Neuronal stem cell (in vitro differentiated cells): ENCODE results near the gene UCK2.
A peak's percentile ranks its signal among the peaks of the same experiment; 100 is the strongest.

Experiments
- DNase-seq: peaks from one replicate; pipeline ENCODE4 v3.0.0-alpha.2; 2013; ENCODE audit warnings: low spot score
- H2AFZ ChIP-seq: one replicate; pipeline ENCODE4 v1.6.1; 2013; ENCODE audit warnings: mild to moderate bottlenecking, low read length, inconsistent platforms
- H2AK5ac ChIP-seq: 2 replicates; pipeline ENCODE4 v1.6.1; 2013; ENCODE audit warnings: low read depth, mild to moderate bottlenecking, inconsistent platforms, low read length, moderate library complexity, mixed read lengths
- H2BK120ac ChIP-seq: 2 replicates; pipeline ENCODE4 v1.6.1; 2013; ENCODE audit warnings: low read depth, mild to moderate bottlenecking, inconsistent platforms, low read length, moderate library complexity, mixed read lengths
- H2BK12ac ChIP-seq: one replicate; pipeline ENCODE4 v1.6.1; 2013; ENCODE audit warnings: low read length, inconsistent platforms
- H2BK15ac ChIP-seq: 2 replicates; pipeline ENCODE4 v1.6.1; 2013; ENCODE audit warnings: mild to moderate bottlenecking, low read length, inconsistent platforms, mixed read lengths
- H2BK5ac ChIP-seq: one replicate; pipeline ENCODE4 v1.6.1; 2013; ENCODE audit warnings: inconsistent platforms, mild to moderate bottlenecking, low read length, moderate library complexity
- H3K14ac ChIP-seq: one replicate; pipeline ENCODE4 v1.6.1; 2013; ENCODE audit warnings: low read length, inconsistent platforms
- H3K18ac ChIP-seq: 2 replicates; pipeline ENCODE4 v1.6.1; 2013; ENCODE audit warnings: low read length, inconsistent platforms
- H3K23ac ChIP-seq: 2 replicates; pipeline ENCODE4 v1.6.1; 2013; ENCODE audit warnings: low read depth, mild to moderate bottlenecking, mixed read lengths, low read length, inconsistent platforms; ENCODE audit not compliant: poor library complexity
- H3K27ac ChIP-seq: replicated peaks from 3 replicates; pipeline ENCODE4 v1.5.1; 2013; ENCODE audit warnings: low read length, inconsistent platforms
- H3K27me3 ChIP-seq, 3 experiments: 2 replicates each; pipeline ENCODE4 v1.6.1; 2013; ENCODE audit warnings: low read length in 3 of 3, mild to moderate bottlenecking in 2 of 3, inconsistent platforms in 1 of 3, low read depth in 1 of 3, mixed read lengths in 1 of 3, moderate library complexity in 1 of 3; ENCODE audit not compliant: control insufficient read depth in 3 of 3, insufficient read depth in 3 of 3
- H3K36me3 ChIP-seq, 2 donors: replicated peaks in 1 of 2; 2 replicates each; pipeline ENCODE4 v1.6.1; 2013; ENCODE audit warnings: low read length in 2 of 2; ENCODE audit not compliant: control insufficient read depth in 2 of 2, insufficient read depth in 2 of 2
- H3K4ac ChIP-seq: 2 replicates; pipeline ENCODE4 v1.6.1; 2013; ENCODE audit warnings: inconsistent platforms, mild to moderate bottlenecking, low read length, moderate library complexity
- H3K4me1 ChIP-seq, 2 donors: 1 replicate in 1 of 2; 2 replicates in 1 of 2; pipeline ENCODE4 v1.6.1; 2013; ENCODE audit warnings: low read length in 2 of 2, low read depth in 1 of 2; ENCODE audit not compliant: control insufficient read depth in 2 of 2, insufficient read depth in 1 of 2
- H3K4me2 ChIP-seq: one replicate; pipeline ENCODE4 v1.6.1; 2013; ENCODE audit warnings: mild to moderate bottlenecking, low read length, inconsistent platforms; ENCODE audit not compliant: insufficient read depth, poor library complexity, severe bottlenecking
- H3K4me3 ChIP-seq, 2 donors: 2 replicates each; pipeline ENCODE4 v1.5.1; 2013; ENCODE audit warnings: low read length in 2 of 2, mild to moderate bottlenecking in 2 of 2, inconsistent platforms in 1 of 2, moderate library complexity in 1 of 2
- H3K79me1 ChIP-seq: one replicate; pipeline ENCODE4 v1.6.1; 2013; ENCODE audit warnings: low read depth, mild to moderate bottlenecking, inconsistent platforms, low read length, moderate library complexity
- H3K9ac ChIP-seq: one replicate; pipeline ENCODE4 v1.6.1; 2013; ENCODE audit warnings: mild to moderate bottlenecking, low read depth, low read length, inconsistent platforms; ENCODE audit not compliant: poor library complexity
- H3K9me3 ChIP-seq, 2 donors: replicated peaks in 1 of 2; 2 replicates each; pipeline versions ENCODE3 to v1.6.1; 2013; ENCODE audit warnings: low read length in 2 of 2, mild to moderate bottlenecking in 2 of 2, inconsistent platforms in 1 of 2, low read depth in 1 of 2, mixed read lengths in 1 of 2, moderate library complexity in 1 of 2; ENCODE audit not compliant: control insufficient read depth in 2 of 2, insufficient read depth in 1 of 2
- H4K8ac ChIP-seq: one replicate; pipeline ENCODE4 v1.6.1; 2013; ENCODE audit warnings: low read depth, mild to moderate bottlenecking, inconsistent platforms, low read length, moderate library complexity
- H4K91ac ChIP-seq: one replicate; pipeline ENCODE4 v1.6.1; 2013; ENCODE audit warnings: low read length, low read depth, mild to moderate bottlenecking, inconsistent platforms; ENCODE audit not compliant: poor library complexity
- WGBS, 2 donors: extraction: QIAGEN DNeasy Blood & Tissue Kit; methylation state at CpG; one replicate each; pipeline ENCODE4 v1.1.7; 2013; ENCODE audit warnings: missing lambda C conversion rate in 2 of 2, mixed read lengths in 1 of 2; ENCODE audit not compliant: insufficient read length in 2 of 2, insufficient replicate concordance in 1 of 2; ENCODE audit errors: extremely low coverage in 2 of 2; 5-methylcytosine and 5-hydroxymethylcytosine counted together

Gene UCK2

GRCh38 chr1:165891111-165891860 lies 63.9 kb downstream of the UCK2 start:
- H2BK120ac ChIP-seq, result no peak overlapping the region
- DNase-seq, result no peak
- peaks cover 2 to 7% of the 10 kb centered on the region in 2 donors for H3K9me3 ChIP-seq
- peak overlapping the region; percentile 54 for H3K18ac ChIP-seq
- H2AK5ac ChIP-seq, result no peak overlapping the region
- peaks cover 35 to 70% of the 10 kb centered on the region in 2 donors for H3K36me3 ChIP-seq
- H3K4me1 ChIP-seq, result no peaks in the 10 kb centered on the region
- H3K4me2 ChIP-seq, result no peak overlapping the region
- no peak overlapping the region for H3K27ac ChIP-seq
- H3K79me1 ChIP-seq, result peaks cover 5% of the 10 kb centered on the region
- no peak overlapping the region for H3K14ac ChIP-seq
- no peak overlapping the region for H2AFZ ChIP-seq
- no peak overlapping the region for H4K91ac ChIP-seq
- H2BK12ac ChIP-seq, result no peak overlapping the region
- no peaks in the 10 kb centered on the region for H3K27me3 ChIP-seq
- no peak overlapping the region for H2BK5ac ChIP-seq
- H3K4me3 ChIP-seq, result no peak overlapping the region
- no CpG with 5 or more reads among the region's 7 CpGs for WGBS, 2 donors
- H2BK15ac ChIP-seq, result no peak overlapping the region
- H4K8ac ChIP-seq, result no peak overlapping the region
- H3K9ac ChIP-seq, result no peak overlapping the region
- no peak overlapping the region for H3K4ac ChIP-seq
- H3K23ac ChIP-seq, result no peak overlapping the region

GRCh38 chr1:165892935-165893334 lies 65.5 kb downstream of the UCK2 start:
- Histone ChIP-seq H4K8ac (no peak overlapping the region), H2BK5ac (no peak overlapping the region), H3K4ac (no peak overlapping the region), H2BK120ac (no peak overlapping the region), H3K23ac (no peak overlapping the region), H3K18ac (no peak overlapping the region), H3K4me1 (no peaks in the 10 kb centered on the region), H3K27me3 (no peaks in the 10 kb centered on the region), H3K4me2 (no peak overlapping the region), H3K9me3 (peaks cover 2 to 7% of the 10 kb centered on the region in 2 donors), H2AK5ac (no peak overlapping the region), H3K9ac (no peak overlapping the region), H2BK15ac (no peak overlapping the region), H3K79me1 (peaks cover 5% of the 10 kb centered on the region), H3K14ac (no peak overlapping the region), H2AFZ (no peak overlapping the region), H2BK12ac (no peak overlapping the region), H3K27ac (no peak overlapping the region), H4K91ac (no peak overlapping the region), H3K4me3 (no peak overlapping the region), H3K36me3 (peaks cover 41 to 87% of the 10 kb centered on the region in 2 donors)
- WGBS, 2 donors, result no CpG with 5 or more reads among the region's 4 CpGs
- no peak for DNase-seq

GRCh38 chr1:165893507-165893906 lies 66.1 kb downstream of the UCK2 start:
- no peak overlapping the region for H3K4me3 ChIP-seq
- H3K27ac ChIP-seq, result no peak overlapping the region
- H3K4me1 ChIP-seq, result no peaks in the 10 kb centered on the region
- H2BK5ac ChIP-seq, result no peak overlapping the region
- no peak for DNase-seq
- no peaks in the 10 kb centered on the region for H3K27me3 ChIP-seq
- H3K9me3 ChIP-seq, result peaks cover 2 to 7% of the 10 kb centered on the region in 2 donors
- H3K23ac ChIP-seq, result no peak overlapping the region
- H2AFZ ChIP-seq, result no peak overlapping the region
- no peak overlapping the region for H3K14ac ChIP-seq
- peaks cover 3% of the 10 kb centered on the region for H3K79me1 ChIP-seq
- H4K91ac ChIP-seq, result no peak overlapping the region
- peaks cover 41 to 92% of the 10 kb centered on the region in 2 donors for H3K36me3 ChIP-seq
- H4K8ac ChIP-seq, result no peak overlapping the region
- H3K18ac ChIP-seq, result no peak overlapping the region
- H2BK15ac ChIP-seq, result no peak overlapping the region
- H3K4ac ChIP-seq, result no peak overlapping the region
- H3K4me2 ChIP-seq, result no peak overlapping the region
- WGBS, 2 donors, result no CpG with 5 or more reads among the region's 2 CpGs
- H3K9ac ChIP-seq, result no peak overlapping the region
- H2AK5ac ChIP-seq, result no peak overlapping the region
- no peak overlapping the region for H2BK12ac ChIP-seq
- H2BK120ac ChIP-seq, result no peak overlapping the region

- no peak overlapping the region for H2BK120ac ChIP-seq
- H2AFZ ChIP-seq, result no peak overlapping the region
- H3K4ac ChIP-seq, result no peak overlapping the region
- no CpG with 5 or more reads among the region's 4 CpGs for WGBS, 2 donors
- no peak overlapping the region for H3K9ac ChIP-seq
- H3K79me1 ChIP-seq, result peaks cover 5% of the 10 kb centered on the region
- no peaks in the 10 kb centered on the region for H3K4me1 ChIP-seq
- H2BK12ac ChIP-seq, result no peak overlapping the region
- H3K23ac ChIP-seq, result no peak overlapping the region
- H4K91ac ChIP-seq, result no peak overlapping the region
- no peak overlapping the region for H3K4me2 ChIP-seq
- H2BK5ac ChIP-seq, result no peak overlapping the region
- H3K18ac ChIP-seq, result no peak overlapping the region
- H3K27ac ChIP-seq, result no peak overlapping the region
- H3K4me3 ChIP-seq, result no peak overlapping the region
- H2BK15ac ChIP-seq, result no peak overlapping the region
- no peak overlapping the region for H3K14ac ChIP-seq
- H4K8ac ChIP-seq, result no peak overlapping the region
- peaks cover 44 to 99% of the 10 kb centered on the region in 2 donors for H3K36me3 ChIP-seq
- H3K9me3 ChIP-seq, result peaks cover 2 to 7% of the 10 kb centered on the region in 2 donors
- no peak for DNase-seq
- H2AK5ac ChIP-seq, result no peak overlapping the region
- no peaks in the 10 kb centered on the region for H3K27me3 ChIP-seq
Observed at GRCh38 chr1:165894591-165894990, 67.2 kb downstream of the UCK2 start.
